Liver (tissue), 9 donors: ENCODE measurements around the gene NPAS1. TPM values are rescaled to one million over a fixed set of nuclear protein-coding genes. Genes with fewer than 3 reads are reported as not detected.
A peak's percentile ranks its signal among the peaks of the same experiment; 100 is the strongest.

ENCODE experiments used
- DNase-seq: peaks from one replicate; pipeline ENCODE4 v3.0.0-alpha.2; 2017; ENCODE audit warnings: low spot score
- H3K27ac ChIP-seq, 2 donors: one replicate each; pipeline ENCODE4 v1.7.0; 2013; ENCODE audit warnings: inconsistent platforms in 2 of 2, low read length in 2 of 2, control low read depth in 1 of 2, low read depth in 1 of 2, mild to moderate bottlenecking in 1 of 2
- H3K27me3 ChIP-seq, 4 donors: one replicate each; pipeline versions ENCODE4 v1.6.1 to v1.7.0; 2013; ENCODE audit warnings: low read length in 3 of 4, inconsistent platforms in 1 of 4, mild to moderate bottlenecking in 1 of 4, moderate library complexity in 1 of 4; ENCODE audit not compliant: control insufficient read depth in 4 of 4, insufficient read depth in 4 of 4
- H3K36me3 ChIP-seq, 4 donors: one replicate each; pipeline versions ENCODE4 v1.6.1 to v1.7.0; 2013; ENCODE audit warnings: low read length in 3 of 4, mild to moderate bottlenecking in 3 of 4, low read depth in 1 of 4, moderate library complexity in 1 of 4; ENCODE audit not compliant: control insufficient read depth in 4 of 4, insufficient read depth in 3 of 4
- H3K4me1 ChIP-seq, 4 donors: one replicate each; pipeline versions ENCODE4 v1.6.1 to v1.7.0; 2013; ENCODE audit warnings: low read length in 3 of 4, mild to moderate bottlenecking in 3 of 4, moderate library complexity in 1 of 4; ENCODE audit not compliant: control insufficient read depth in 4 of 4, insufficient read depth in 4 of 4
- H3K4me3 ChIP-seq, 3 donors: one replicate each; pipeline versions ENCODE4 v1.6.1 to v1.7.0; 2013; ENCODE audit warnings: low read length in 3 of 3, control low read depth in 1 of 3, low read depth in 1 of 3, mild to moderate bottlenecking in 1 of 3
- H3K9ac ChIP-seq, 2 donors: one replicate each; pipeline ENCODE4 v1.7.0; 2013; ENCODE audit warnings: low read length in 2 of 2, mild to moderate bottlenecking in 2 of 2, moderate library complexity in 2 of 2, control low read depth in 1 of 2, low read depth in 1 of 2
- H3K9me3 ChIP-seq, 4 donors: one replicate each; pipeline versions ENCODE4 v1.6.1 to v1.7.0; 2013; ENCODE audit warnings: low read length in 3 of 4; ENCODE audit not compliant: control insufficient read depth in 4 of 4
- ATF3 ChIP-seq: IDR thresholded peaks from 2 replicates; pipeline ENCODE4 v1.6.1; 2016; ENCODE audit warnings: antibody characterized with exemption
- CTCF ChIP-seq: fragments of 150-350 bp; IDR thresholded peaks from 2 replicates; pipeline ENCODE4 v1.5.1; 2017; ENCODE audit warnings: improper control_type of control experiment, low read depth, low read length; ENCODE audit not compliant: missing input control
- EGR1 ChIP-seq, 2 donors: IDR thresholded peaks; 2 replicates each; pipeline ENCODE4 v1.6.1; 2016 to 2018; ENCODE audit warnings: antibody characterized with exemption in 2 of 2, low read depth in 2 of 2
- FOXA1 ChIP-seq: IDR thresholded peaks from 2 replicates; pipeline ENCODE4 v1.6.1; 2016; ENCODE audit warnings: antibody characterized with exemption
- FOXA2 ChIP-seq: IDR thresholded peaks from 2 replicates; pipeline ENCODE4 v1.6.1; 2016; ENCODE audit warnings: antibody characterized with exemption
- GABPA ChIP-seq, 2 donors: IDR thresholded peaks in 1 of 2; conservative IDR thresholded peaks in 1 of 2; 2 replicates each; pipeline ENCODE4 v1.6.1; 2016; ENCODE audit warnings: antibody characterized with exemption in 2 of 2, mild to moderate bottlenecking in 1 of 2, moderate library complexity in 1 of 2
- HNF4A ChIP-seq, 2 donors: conservative IDR thresholded peaks; 2 replicates each; pipeline ENCODE4 v1.6.1; 2016; ENCODE audit warnings: antibody characterized with exemption in 2 of 2, mild to moderate bottlenecking in 2 of 2
- HNF4G ChIP-seq: IDR thresholded peaks from 2 replicates; pipeline ENCODE4 v1.6.1; 2016; ENCODE audit warnings: antibody characterized with exemption
- JUND ChIP-seq, 2 donors: IDR thresholded peaks; 2 replicates each; pipeline ENCODE4 v1.6.1; 2016; ENCODE audit warnings: antibody characterized with exemption in 2 of 2
- MAX ChIP-seq: IDR thresholded peaks from 2 replicates; pipeline ENCODE4 v1.6.1; 2016; ENCODE audit warnings: antibody characterized with exemption
- NR2F2 ChIP-seq: IDR thresholded peaks from 2 replicates; pipeline ENCODE4 v1.6.1; 2016; ENCODE audit warnings: antibody characterized with exemption
- RAD21 ChIP-seq, 2 donors: IDR thresholded peaks; 2 replicates each; pipeline ENCODE4 v1.6.1; 2016; ENCODE audit warnings: antibody characterized with exemption in 2 of 2, mild to moderate bottlenecking in 2 of 2
- REST ChIP-seq: IDR thresholded peaks from 2 replicates; pipeline ENCODE4 v1.6.1; 2016; ENCODE audit warnings: antibody characterized with exemption, mild to moderate bottlenecking
- RXRA ChIP-seq, 2 donors: IDR thresholded peaks; 2 replicates each; pipeline ENCODE4 v1.6.1; 2017 to 2018; ENCODE audit warnings: antibody characterized with exemption in 2 of 2, mild to moderate bottlenecking in 1 of 2
- SP1 ChIP-seq: IDR thresholded peaks from 2 replicates; pipeline ENCODE4 v1.6.1; 2018; ENCODE audit warnings: antibody characterized with exemption, mild to moderate bottlenecking
- TAF1 ChIP-seq: conservative IDR thresholded peaks from 2 replicates; pipeline ENCODE4 v1.6.1; 2016; ENCODE audit warnings: antibody characterized with exemption, mild to moderate bottlenecking
- YY1 ChIP-seq: IDR thresholded peaks from 2 replicates; pipeline ENCODE4 v1.6.1; 2016; ENCODE audit warnings: antibody characterized with exemption, mild to moderate bottlenecking
- ZBTB33 ChIP-seq: IDR thresholded peaks from 2 replicates; pipeline ENCODE4 v1.6.1; 2016; ENCODE audit warnings: antibody characterized with exemption
- WGBS: extraction: QIAGEN DNeasy Blood & Tissue Kit; methylation state at CpG from one replicate; pipeline ENCODE4 v1.1.7; 2013; 5-methylcytosine and 5-hydroxymethylcytosine counted together
- polyA plus RNA-seq, 2 donors: library from polyadenylated mRNA; stranded (reverse) in 1 of 2; unstranded in 1 of 2; fragments of 200-250 nt in 1 of 2; fragments of >200 nt in 1 of 2; fragmentation: Nextera tagmentation in 1 of 2; extraction: Ambion mirVana in 1 of 2; gene quantifications; one replicate each; pipeline versions ENCODE4 v1.2.1 to v1.2.3, GENCODE V29; 2013 to 2015
- total RNA-seq, 2 donors: library from RNA; depleted of rRNA; stranded (reverse); fragments of >200 nt; gene quantifications; one replicate each; pipeline ENCODE4 v1.2.3, GENCODE V29; 2014
- donor health status: healthy.
- donor health status: healthy.
- donor health status: healthy.
- donor health status: healthy.
- donor health status: healthy.

Gene NPAS1
- not detected for total RNA-seq
- under 1 TPM in 1 of 2 donors, not detected in 1; 0.22 TPM for polyA plus RNA-seq

- H3K27ac ChIP-seq: no peak within 1 kb of the TSS
- H3K27me3 ChIP-seq: peaks cover 3 to 6% (median 6%) of the 10 kb centered on the region in 4 donors
- H3K9me3 ChIP-seq: no peaks in the 10 kb centered on the region
- peaks cover 20 to 29% (median 25%) of the 10 kb centered on the region in 4 donors for H3K4me1 ChIP-seq
- no peaks in the 10 kb centered on the region for H3K36me3 ChIP-seq
- TF ChIP-seq HNF4A (conservative IDR thresholded peaks at IDR 0.05): no peak
- TF ChIP-seq ATF3: no peak
- TF ChIP-seq ZBTB33: no peak
- no peak for TF ChIP-seq RXRA (IDR thresholded peaks at IDR 0.05)
- no peak for TF ChIP-seq MAX
- no peak for TF ChIP-seq FOXA2
- no peak for TF ChIP-seq HNF4G
- no peak for TF ChIP-seq SP1
- no peak for TF ChIP-seq JUND (IDR thresholded peaks at IDR 0.05)
- no peak for TF ChIP-seq CTCF
- TF ChIP-seq NR2F2: no peak
- peak within 1 kb of the TSS in 1 of 3 donors; percentile 43 for H3K4me3 ChIP-seq
- DNase-seq: no peak
- H3K9ac ChIP-seq: no peak within 1 kb of the TSS
- WGBS: 4% methylated on average over 58 of the region's 58 CpGs
Measured at GRCh38 chr19:47019431-47020041, at the start of gene NPAS1. TSS of gene NPAS1 (plus strand) at chr19:47019837. CDS start at chr19:47021048, 1,211 bp downstream.

- Histone ChIP-seq H3K27me3 (no peaks in the 10 kb centered on the region), H3K4me3 (no peak overlapping the region), H3K9me3 (no peaks in the 10 kb centered on the region), H3K4me1 (peaks cover 0 to 22% (median 16%) of the 10 kb centered on the region in 4 donors), H3K27ac (no peak overlapping the region), H3K9ac (no peak overlapping the region), H3K36me3 (peaks cover 0 to 3% (median 2%) of the 10 kb centered on the region in 4 donors)
- no peak for DNase-seq
- 92% methylated on average over 9 of the region's 9 CpGs for WGBS
- no peak for TF ChIP-seq ATF3
- no peak for TF ChIP-seq RXRA (IDR thresholded peaks at IDR 0.05)
- no peak for TF ChIP-seq SP1
- no peak for TF ChIP-seq GABPA (IDR thresholded peaks at IDR 0.05 in 1 of 2, conservative IDR thresholded peaks at IDR 0.05 in 1 of 2)
- no peak for TF ChIP-seq CTCF
- TF ChIP-seq EGR1 (IDR thresholded peaks at IDR 0.05; ENCODE audit: low read depth in 2 of 2): no peak
- TF ChIP-seq ZBTB33: no peak
- no peak for TF ChIP-seq MAX
- no peak for TF ChIP-seq FOXA1
- TF ChIP-seq REST: no peak
- TF ChIP-seq TAF1: no peak
- TF ChIP-seq FOXA2: no peak
- TF ChIP-seq JUND (IDR thresholded peaks at IDR 0.05): no peak
- no peak for TF ChIP-seq NR2F2
- TF ChIP-seq RAD21 (IDR thresholded peaks at IDR 0.05): no peak
- TF ChIP-seq YY1: no peak
Measured at GRCh38 chr19:46970815-46971214, 48.8 kb upstream of the NPAS1 start.
